ENCODE results near the gene LRGUK. TPM values are rescaled to one million over a fixed set of nuclear protein-coding genes. Genes with fewer than 3 reads are reported as not detected.
"Not testable (repeated sequence)": the region's sequence is repeated elsewhere in the genome, so short reads cannot be mapped to it uniquely, and the experiment has no call there.

Gene LRGUK, protein sequence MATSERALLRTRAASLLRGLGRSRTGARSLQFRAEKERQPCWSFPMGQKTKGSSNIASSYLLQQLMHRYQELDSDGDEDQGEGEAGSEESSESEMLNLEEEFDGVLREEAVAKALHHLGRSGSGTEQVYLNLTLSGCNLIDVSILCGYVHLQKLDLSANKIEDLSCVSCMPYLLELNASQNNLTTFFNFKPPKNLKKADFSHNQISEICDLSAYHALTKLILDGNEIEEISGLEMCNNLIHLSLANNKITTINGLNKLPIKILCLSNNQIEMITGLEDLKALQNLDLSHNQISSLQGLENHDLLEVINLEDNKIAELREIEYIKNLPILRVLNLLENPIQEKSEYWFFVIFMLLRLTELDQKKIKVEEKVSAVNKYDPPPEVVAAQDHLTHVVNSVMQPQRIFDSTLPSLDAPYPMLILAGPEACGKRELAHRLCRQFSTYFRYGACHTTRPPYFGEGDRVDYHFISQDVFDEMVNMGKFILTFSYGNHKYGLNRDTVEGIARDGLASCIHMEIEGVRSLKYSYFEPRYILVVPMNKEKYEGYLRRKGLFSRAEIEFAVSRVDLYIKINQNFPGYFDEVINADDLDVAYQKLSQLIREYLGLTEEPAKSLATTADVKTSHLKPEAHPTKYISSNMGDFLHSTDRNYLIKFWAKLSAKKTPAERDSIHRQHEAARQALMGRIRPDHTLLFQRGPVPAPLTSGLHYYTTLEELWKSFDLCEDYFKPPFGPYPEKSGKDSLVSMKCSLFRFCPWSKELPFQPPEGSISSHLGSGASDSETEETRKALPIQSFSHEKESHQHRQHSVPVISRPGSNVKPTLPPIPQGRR
- total RNA-seq (2021) (1.9 to 3.0 TPM (median 2.7 TPM) in 3 replicates), Bru-seq, nascent RNA (percentile 59 among the genes with signal in this experiment)
- long read RNA-seq, experiment 1, partial matches to known transcripts: 1 of 11 reads
- long read RNA-seq, experiment 1, other reads (novel, unspliced or antisense): 10 of 11 reads
- long read RNA-seq, experiment 2, partial matches to known transcripts: 1 of 2 reads
- long read RNA-seq, experiment 2, other reads (novel, unspliced or antisense): 1 of 2 reads
- long read RNA-seq, experiment 3, partial matches to known transcripts: 2 of 4 reads
- long read RNA-seq, experiment 3, other reads (novel, unspliced or antisense): 2 of 4 reads

- Mint-ChIP-seq H3K9me3 (no peaks in the 10 kb centered on the region), H3K36me3 (no peaks in the 10 kb centered on the region), H3K4me3 (peak within 1 kb of the TSS; percentile 88), H3K27ac (no peak within 1 kb of the TSS; the same call in 1 of the 2 replicates), H3K4me1 (peaks cover 53% of the 10 kb centered on the region), H3K27me3 (ENCODE audit: low read depth) (no peaks in the 10 kb centered on the region; the same call in 1 of the 2 replicates)
- DNase-seq (ENCODE audit: low spot score) (peak; percentile 87), ATAC-seq (peak; percentile 98)
- no peak for TF ChIP-seq TEAD1 (CRISPR knock-in tag; IDR thresholded peaks at IDR 0.05)
- TF ChIP-seq, protein P1, sequence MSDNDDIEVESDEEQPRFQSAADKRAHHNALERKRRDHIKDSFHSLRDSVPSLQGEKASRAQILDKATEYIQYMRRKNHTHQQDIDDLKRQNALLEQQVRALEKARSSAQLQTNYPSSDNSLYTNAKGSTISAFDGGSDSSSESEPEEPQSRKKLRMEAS (CRISPR knock-in tag; IDR thresholded peaks at IDR 0.05): peak; percentile 24; the same call in 1 of the 2 replicates
- TF ChIP-seq ZNF219 (CRISPR knock-in tag; IDR thresholded peaks at IDR 0.05; ENCODE audit: borderline replicate concordance): no peak
- TF ChIP-seq SP1 (CRISPR knock-in tag; conservative IDR thresholded peaks at IDR 0.05): 0 out of 2 replicates have a peak, but pooled peaks have one; percentile 36
- TF ChIP-seq ZNF232 (CRISPR knock-in tag; IDR thresholded peaks at IDR 0.05): 0 out of 2 replicates have a peak, but pooled peaks have one; percentile 27
- TF ChIP-seq GABPB1 (CRISPR knock-in tag; IDR thresholded peaks at IDR 0.05): no peak
- no peak for TF ChIP-seq IRF2 (CRISPR knock-in tag; IDR thresholded peaks at IDR 0.05; ENCODE audit: borderline replicate concordance, low read depth)
- CTCF ChIA-PET: interaction anchor here (0.6 to 3.0 kb wide), 4 partner anchors 14 to 814 kb away, joined by 3 to 34 read pairs (median 4); no protein-coding TSS in a partner anchor
- POLR2A ChIA-PET: interaction anchor here (1.0 kb wide), 1 partner anchor 88 kb away, joined by 3 read pairs; no protein-coding TSS in a partner anchor
Observed at GRCh38 chr7:134126966-134127848, at the start of gene LRGUK. TSS of gene LRGUK (plus strand) at chr7:134127340. CDS start at chr7:134127368, 28 bp downstream.

DNA sequence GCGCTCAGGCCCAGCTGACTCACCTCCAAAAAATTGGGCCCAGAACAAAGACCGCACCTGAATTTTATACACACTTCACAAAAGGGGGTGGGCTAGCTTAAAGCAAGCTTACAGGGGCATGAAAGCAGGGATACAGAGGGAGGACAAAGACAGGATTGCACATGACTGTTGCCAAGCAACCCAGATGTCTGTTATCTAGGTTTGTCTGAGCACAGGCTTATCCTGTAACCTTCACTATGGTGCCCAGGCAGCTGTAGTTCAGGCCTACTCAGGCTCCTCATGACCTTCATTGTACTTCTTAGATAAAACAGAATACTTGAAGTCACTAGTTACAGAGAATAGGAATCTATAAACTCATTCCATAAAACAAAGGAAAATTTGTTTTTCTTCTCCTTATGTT is 49.6 kb upstream of the LRGUK start:
- not testable (repeated sequence) for ATAC-seq; H3K27ac Mint-ChIP-seq; DNase-seq (ENCODE audit: low spot score)

GRCh38 chr7:134078991-134079390 is 48.1 kb upstream of the LRGUK start:
- ATAC-seq (no peak), DNase-seq (ENCODE audit: low spot score) (no peak)
- no peaks in the 10 kb centered on the region for H3K27me3 Mint-ChIP-seq (ENCODE audit: low read depth)
- CTCF ChIA-PET: interaction anchor here (1.3 kb wide), 1 partner anchor 62 kb away, joined by 4 read pairs; no protein-coding TSS in a partner anchor
- POLR2A ChIA-PET: no interaction called here
- peaks cover 43% of the 10 kb centered on the region for H3K9me3 Mint-ChIP-seq
- no peak overlapping the region for H3K4me3 Mint-ChIP-seq
- TF ChIP-seq FOXK1 (CRISPR knock-in tag; IDR thresholded peaks at IDR 0.05) (peak; percentile 46; the same call in 1 of the 2 replicates), ZBTB43 (CRISPR knock-in tag; IDR thresholded peaks at IDR 0.05) (no peak), ZNF532 (CRISPR knock-in tag; IDR thresholded peaks at IDR 0.05; ENCODE audit: borderline replicate concordance) (no peak), SMAD4 (CRISPR knock-in tag; IDR thresholded peaks at IDR 0.05) (no peak)
- TF ChIP-seq, protein P2, sequence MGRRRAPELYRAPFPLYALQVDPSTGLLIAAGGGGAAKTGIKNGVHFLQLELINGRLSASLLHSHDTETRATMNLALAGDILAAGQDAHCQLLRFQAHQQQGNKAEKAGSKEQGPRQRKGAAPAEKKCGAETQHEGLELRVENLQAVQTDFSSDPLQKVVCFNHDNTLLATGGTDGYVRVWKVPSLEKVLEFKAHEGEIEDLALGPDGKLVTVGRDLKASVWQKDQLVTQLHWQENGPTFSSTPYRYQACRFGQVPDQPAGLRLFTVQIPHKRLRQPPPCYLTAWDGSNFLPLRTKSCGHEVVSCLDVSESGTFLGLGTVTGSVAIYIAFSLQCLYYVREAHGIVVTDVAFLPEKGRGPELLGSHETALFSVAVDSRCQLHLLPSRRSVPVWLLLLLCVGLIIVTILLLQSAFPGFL (CRISPR knock-in tag; IDR thresholded peaks at IDR 0.05; ENCODE audit: borderline replicate concordance): no peak
- TF ChIP-seq, protein P3, sequence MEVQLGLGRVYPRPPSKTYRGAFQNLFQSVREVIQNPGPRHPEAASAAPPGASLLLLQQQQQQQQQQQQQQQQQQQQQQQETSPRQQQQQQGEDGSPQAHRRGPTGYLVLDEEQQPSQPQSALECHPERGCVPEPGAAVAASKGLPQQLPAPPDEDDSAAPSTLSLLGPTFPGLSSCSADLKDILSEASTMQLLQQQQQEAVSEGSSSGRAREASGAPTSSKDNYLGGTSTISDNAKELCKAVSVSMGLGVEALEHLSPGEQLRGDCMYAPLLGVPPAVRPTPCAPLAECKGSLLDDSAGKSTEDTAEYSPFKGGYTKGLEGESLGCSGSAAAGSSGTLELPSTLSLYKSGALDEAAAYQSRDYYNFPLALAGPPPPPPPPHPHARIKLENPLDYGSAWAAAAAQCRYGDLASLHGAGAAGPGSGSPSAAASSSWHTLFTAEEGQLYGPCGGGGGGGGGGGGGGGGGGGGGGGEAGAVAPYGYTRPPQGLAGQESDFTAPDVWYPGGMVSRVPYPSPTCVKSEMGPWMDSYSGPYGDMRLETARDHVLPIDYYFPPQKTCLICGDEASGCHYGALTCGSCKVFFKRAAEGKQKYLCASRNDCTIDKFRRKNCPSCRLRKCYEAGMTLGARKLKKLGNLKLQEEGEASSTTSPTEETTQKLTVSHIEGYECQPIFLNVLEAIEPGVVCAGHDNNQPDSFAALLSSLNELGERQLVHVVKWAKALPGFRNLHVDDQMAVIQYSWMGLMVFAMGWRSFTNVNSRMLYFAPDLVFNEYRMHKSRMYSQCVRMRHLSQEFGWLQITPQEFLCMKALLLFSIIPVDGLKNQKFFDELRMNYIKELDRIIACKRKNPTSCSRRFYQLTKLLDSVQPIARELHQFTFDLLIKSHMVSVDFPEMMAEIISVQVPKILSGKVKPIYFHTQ (CRISPR knock-in tag; IDR thresholded peaks at IDR 0.05): no peak
- H3K4me1 Mint-ChIP-seq: peaks cover 8% of the 10 kb centered on the region
- no peak overlapping the region for H3K27ac Mint-ChIP-seq
- peaks cover 21% of the 10 kb centered on the region for H3K36me3 Mint-ChIP-seq

More for the DNA sequence above, 49.6 kb upstream of the LRGUK start:
- Mint-ChIP-seq H3K4me1 (peaks cover 11% of the 10 kb centered on the region), H3K9me3 (peaks cover 34% of the 10 kb centered on the region), H3K36me3 (peaks cover 21% of the 10 kb centered on the region)
- CTCF ChIA-PET; H3K27me3 Mint-ChIP-seq (ENCODE audit: low read depth); H3K4me3 Mint-ChIP-seq; POLR2A ChIA-PET: not testable (repeated sequence)
